HG03039 (cell line): ENCODE measurements around the gene BTBD18.

Source experiments
- ATAC-seq: cut with Tn5 transposase; IDR thresholded peaks from one replicate; pipeline ENCODE4 v1.9.1; 2021; ENCODE audit warnings: mild to moderate bottlenecking, moderate library complexity; ENCODE audit not compliant: unreplicated experiment

The BTBD18 gene

DNA sequence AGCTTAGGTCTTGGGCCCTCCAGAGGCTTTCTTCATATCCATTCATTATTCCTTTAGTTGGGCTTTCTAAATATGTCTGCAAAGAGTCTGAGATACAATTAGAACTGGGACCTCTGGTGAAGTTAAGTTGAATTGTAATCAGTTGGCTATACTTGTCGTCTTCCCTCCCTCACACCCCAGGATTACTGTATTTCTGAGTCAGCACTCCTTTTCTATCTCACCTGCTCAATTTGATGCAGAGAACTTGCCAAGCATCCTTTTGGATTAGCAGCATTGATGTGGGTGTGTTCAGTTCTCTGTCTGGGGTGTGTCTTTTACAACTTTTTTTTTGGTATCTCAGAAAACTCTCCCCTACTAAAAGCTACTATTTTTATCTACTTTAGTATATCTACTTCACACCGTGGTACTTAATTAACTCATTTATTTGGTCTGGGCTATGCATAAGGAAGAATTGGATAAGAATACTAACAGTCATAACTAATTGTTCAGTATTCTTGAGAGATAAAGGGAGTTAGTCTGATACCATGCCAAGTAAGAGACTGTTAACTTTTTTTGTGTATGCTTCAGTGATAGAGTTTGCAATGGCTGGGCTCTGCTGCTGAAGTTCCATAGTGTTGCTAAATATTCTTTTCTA lies 25.1 kb upstream of the BTBD18 start:
- no peak for ATAC-seq

DNA sequence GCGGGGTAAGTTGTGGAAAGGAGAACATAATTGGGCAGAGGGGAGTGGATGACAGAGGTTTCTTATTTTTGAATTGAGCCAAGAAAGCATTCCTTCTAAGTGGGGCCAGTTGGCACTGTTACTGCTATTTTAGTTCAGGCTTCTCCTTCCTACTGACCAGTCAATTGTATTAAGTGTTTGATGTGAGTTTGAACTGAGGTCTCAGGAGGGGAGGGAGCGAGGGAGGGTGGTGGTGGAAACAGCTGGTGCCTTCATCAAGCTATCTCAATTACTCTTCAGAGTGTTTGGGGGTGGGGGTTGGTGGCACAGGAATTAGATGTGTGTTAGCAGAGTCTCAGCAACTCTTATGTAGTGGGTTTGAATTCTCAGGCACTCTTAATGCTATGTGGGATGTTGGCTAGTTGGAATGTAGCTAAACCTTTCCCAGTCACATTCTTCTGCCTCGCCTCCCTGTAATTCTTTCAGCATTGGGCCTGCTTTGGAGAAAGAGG lies 24.5 kb upstream of the BTBD18 start:
- ATAC-seq = no peak

DNA sequence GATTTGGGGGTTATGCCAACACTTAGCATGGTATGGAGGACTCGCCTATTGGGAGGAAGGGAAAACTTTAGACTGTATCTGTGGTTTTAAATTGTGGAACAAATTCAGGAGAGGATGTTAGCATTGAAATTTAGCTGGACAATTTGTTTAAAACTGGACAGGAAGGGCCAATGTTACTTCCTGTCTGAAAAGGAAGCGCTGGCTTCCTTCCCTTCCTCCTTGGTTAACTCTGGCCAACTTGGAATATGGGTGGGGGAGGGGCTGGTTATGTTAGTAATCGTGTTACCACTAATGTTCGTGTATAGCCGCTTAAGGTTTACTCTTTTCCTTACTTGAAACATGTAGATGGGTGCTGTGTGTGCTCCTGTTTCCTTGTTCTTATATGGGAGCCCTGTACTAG lies 23.9 kb upstream of the BTBD18 start:
- no peak for ATAC-seq

DNA sequence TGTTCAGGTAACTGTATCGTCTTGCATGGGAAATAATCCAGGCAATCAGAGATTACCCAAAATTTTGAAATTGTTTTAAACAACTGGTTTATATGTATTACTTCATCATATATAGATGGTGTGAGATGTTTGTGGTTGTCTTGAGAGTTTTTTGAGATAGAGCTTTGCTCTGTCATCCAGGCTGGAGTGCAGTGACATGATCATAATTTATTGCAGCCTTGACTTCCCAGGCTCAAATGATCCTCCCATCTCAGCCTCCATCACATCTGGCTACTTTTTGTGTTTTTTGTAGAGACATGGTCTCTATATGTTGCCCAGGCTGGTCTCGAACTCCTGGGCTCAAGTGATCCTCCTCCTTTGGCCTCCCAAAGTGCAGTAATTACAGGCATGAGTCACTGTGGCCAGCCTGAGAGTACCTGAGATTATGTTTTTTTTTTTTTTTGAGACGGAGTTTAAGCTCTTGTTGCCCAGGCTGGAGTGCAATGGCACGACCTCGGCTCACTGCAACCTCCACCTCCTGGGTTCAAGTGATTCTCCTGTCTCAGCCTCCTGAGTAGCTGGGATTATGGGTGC lies 21.5 kb upstream of the BTBD18 start:
- no peak for ATAC-seq

DNA sequence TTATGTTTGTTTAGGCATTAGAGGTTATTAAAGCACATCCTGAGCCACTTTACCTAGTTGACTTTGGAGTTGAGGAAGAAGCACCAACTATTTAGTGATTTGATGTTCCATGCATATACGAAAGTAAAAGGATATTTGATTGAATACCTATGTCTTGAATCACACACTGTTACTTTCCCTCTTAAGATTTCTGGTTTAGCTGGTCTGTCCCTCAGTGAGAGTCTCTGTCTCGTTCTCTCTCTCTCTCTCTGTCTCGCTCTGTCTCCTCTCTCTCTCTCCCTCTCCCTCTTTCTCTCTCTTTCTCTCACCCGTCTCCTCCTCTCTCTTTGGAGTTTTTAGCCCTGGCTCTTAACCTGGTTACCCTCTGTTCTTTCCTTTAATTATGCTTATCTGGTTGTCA lies 20.9 kb upstream of the BTBD18 start:
- no peak for ATAC-seq

DNA sequence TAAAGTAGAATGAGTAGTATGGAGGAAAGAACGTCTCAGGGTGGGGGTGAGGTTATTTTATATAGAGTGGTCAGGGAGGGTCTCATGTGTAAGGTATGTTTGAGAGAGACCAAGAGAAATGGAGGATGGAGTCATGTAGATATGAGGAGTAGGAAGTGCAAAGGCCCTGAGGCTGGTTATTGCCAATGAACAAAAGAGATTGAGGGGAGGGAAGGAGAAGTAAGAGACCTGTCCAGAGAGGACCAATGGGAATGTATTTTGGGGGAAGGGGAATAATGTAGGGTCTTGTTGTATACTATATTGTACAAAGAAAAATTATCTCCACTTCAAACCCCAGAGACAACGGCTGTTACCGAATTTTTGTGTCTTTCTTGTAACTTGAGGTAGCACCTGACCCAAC lies 19.7 kb upstream of the BTBD18 start:
- no peak for ATAC-seq

DNA sequence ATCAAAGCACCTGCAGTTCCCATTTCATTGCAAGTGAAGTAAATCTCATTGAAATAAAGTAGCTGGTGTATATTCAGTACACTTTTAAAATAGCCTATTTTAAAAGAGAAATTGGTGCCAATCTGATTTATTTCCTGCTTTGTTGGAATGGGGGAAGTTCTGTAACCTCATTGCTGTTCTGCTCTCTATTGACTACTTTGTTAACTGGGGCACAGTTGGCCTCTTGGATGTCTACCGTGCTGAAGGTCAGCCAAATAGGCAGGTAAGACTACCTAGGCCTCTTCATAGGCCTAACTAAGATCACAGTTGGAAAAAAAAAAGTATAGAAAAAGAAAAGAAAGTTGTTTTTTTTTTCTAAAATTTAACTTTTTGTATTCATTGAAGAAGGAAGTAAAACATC lies 19.2 kb upstream of the BTBD18 start:
- no peak for ATAC-seq

DNA sequence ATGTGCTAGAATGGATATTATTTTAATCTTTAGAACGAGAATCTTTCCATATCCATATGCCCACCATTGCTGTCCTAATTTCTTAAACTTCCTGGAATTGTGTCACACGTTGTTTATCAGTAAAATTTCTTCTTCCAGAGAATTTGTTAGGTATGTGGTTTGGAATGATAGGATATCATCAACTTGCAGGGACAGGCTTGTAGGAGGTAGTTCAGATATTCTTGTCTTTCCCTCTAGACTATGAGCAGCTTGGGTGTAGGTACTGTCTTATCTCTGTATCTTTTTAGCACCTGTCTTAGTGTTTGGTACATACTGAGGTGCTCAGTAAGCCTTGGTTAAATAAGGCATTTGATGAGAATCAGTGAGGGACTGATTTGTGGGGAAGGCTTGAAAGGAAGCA lies 13.4 kb upstream of the BTBD18 start:
- no peak for ATAC-seq

DNA sequence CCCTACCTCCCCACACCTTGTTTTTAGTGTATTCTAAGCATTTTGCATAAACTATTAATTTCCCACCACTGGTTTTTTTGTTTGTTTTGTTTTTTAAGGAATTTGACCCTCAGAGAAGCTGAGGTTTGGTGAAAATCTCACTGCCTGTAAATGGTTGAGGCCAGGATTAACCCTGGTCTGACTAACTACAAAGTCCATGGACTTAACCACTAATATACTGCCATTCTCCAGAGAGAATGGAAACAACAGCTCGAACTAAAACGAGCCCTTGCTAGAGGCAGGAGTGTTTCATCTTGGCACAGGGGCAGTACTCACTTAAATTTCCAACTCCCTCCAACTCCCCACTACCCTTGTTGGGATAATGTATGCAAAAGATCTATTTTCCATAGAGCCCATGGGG lies 12.9 kb upstream of the BTBD18 start:
- no peak for ATAC-seq

DNA sequence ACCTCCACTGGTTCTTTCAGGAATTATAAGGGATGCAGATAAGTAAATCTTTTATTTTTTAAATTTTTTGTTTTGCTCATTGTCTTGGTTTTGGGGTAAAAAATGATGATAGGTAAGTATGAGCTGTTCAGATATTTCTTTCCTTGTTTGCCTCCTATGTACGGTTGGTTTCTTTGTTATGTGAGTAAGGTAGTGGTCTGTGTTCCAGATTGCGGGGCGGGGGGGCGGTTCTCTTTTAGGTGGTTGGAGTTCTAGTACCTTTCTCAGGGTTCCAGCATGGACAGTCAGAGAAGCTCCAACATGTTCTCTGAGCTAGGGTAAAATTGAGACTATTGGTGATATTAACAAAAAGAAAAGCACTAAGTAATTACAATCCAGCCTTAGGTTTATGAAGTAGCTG lies 12.4 kb upstream of the BTBD18 start:
- no peak for ATAC-seq

DNA sequence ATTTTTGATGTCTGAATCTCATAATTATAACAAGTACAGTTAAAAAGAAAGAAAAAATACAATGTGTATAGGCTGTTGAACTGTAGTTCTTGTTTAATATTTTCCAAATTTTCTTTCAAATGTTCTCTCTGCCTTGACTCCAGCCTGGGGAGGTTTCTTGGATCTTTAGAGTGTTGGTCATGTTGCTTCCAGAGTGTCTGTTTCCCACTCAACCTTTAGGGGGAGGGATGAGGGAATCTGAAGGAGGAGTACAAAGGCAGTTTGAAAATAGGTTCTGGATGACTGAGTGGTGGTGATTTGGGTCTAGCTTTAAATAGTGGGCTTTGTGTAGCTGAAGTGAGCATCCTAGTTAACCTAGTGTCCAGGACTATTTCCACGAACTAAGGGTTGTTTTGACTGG lies 11.9 kb upstream of the BTBD18 start:
- ATAC-seq = no peak

DNA sequence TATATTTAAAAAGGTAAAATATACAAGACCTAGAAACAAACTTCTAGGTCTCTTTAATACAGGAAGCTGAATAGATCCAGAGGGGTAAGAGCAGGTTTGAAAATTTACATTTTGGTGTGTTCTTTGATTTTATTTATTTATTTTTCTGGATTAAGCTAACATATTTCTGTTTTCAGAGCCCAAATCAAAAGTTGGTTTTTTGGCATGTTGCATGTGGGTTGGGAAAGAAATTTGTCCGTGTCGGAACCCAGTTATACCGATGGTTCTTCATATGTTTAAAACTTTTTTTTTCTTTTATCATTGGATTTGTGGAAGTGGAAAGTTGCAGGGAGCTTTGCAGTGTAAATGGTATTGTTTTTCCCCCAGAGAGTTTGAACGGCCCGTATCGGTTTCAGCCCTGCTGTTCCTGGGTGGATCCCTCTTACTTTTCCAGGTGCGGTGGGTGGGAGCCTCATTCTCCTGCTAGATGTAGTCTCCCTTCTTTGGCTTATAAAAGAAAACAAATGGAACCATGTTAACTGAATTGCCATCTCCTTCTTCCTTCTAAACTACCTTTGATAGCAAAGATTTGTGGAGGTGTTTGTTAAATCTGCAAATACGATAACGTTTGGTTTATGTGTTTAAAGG lies 10.7 kb upstream of the BTBD18 start:
- no peak for ATAC-seq

DNA sequence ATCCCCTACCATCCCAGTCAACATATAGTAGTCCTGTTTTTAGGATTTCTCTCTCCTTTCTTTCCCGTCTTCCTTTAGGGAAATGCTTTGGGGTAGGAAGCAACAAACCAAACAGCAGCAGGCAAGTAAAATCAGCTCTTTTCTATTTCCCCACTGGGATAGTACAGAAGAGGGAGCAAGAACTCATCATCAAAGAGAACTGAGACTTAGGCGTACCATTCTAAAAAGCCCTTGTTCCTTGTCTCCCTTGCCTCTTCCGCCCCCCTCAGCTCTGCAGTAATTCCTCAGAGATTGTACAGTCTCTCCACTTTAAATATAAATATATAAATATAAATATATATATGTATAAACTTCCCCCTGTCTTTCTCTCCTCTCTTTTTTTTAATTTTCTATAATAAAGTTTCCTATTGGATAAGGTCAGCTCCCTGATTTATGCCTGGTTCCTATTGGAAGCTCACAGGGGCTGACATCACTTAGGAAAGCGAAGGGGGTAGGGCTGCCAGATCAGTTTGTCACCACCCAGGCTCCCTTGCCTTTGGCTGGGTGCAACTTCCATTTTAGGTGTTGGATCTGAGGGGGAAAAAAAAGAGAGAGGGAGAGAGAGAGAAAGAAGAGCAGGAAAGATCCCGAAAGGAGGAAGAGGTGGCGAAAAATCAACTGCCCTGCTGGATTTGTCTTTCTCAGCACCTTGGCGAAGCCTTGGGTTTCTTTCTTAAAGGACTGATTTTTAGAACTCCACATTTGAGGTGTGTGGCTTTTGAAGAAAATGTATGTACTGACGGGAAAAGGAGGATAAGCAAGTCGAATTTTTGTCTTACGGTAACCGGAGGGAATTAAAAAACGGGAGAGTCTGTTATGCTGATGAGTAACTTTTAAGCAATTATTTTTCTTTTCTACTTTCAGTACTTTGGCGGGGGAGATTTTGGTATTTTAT lies 9.9 kb upstream of the BTBD18 start, which contains the start of gene CTNND1:
TSS of gene CTNND1 (plus strand) at position 502 of the 934 bp plus-strand sequence. CDS start 29,677 bp downstream, outside the sequence.
- peak; percentile 95 for ATAC-seq

DNA sequence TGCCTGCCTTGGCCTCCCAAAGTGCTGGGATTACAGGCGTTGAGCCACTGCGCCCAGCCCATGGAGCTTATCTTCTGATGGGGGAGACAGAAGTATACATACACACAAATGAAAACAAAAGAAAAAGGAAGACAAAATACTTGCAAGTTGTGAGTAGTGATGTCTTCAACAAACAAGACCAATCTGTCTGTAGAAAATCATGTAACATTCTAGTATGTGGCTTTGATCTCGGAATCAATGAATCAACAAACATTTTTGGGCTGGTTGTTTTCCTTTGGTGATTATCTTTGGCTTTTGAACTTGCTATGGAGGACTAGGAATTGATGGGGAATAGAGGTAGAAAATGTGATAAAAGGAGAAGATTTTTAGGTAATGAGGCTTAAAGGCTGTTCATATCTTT lies 6.6 kb upstream of the BTBD18 start:
- ATAC-seq = no peak

DNA sequence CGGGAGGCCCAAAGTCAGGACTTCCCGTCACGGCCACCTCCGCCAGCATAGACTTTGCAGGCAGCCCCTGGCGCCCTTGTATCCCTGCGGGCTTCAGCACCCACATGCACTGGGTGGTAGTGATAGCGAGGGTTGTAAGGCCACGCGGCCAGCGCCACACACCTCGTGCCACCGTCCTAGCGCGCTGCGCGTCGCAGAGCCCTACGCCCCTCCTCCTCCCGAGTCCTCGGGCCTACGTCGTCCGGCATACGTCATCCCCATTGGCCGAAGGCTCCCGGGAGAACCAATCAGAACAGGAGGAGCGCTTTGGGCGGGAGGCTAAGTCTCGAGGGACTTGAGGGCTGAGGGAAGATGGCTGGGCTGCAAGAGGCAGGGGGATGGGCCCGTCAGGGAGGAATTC lies 1.3 kb upstream of the BTBD18 start:
- no peak for ATAC-seq

DNA sequence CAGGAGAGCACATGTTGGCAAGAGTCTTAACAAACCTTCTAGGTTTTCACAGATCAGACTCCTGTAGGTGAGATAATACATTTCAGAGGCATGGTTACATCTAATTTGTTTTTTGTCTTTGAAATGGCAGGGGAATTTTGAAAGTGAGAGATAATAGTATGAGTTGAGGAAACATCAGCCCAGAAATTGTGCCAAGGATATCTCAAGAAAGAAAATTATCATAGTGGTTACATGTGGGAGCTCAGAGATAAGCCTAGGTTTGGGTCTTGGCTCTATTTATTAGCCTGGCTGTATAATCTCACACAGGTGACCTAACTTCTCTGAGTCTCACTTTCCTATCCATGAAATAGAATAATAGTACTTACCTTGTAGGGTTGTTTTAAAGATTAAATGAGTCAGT lies 443 bp downstream of the BTBD18 start:
- ATAC-seq = no peak

DNA sequence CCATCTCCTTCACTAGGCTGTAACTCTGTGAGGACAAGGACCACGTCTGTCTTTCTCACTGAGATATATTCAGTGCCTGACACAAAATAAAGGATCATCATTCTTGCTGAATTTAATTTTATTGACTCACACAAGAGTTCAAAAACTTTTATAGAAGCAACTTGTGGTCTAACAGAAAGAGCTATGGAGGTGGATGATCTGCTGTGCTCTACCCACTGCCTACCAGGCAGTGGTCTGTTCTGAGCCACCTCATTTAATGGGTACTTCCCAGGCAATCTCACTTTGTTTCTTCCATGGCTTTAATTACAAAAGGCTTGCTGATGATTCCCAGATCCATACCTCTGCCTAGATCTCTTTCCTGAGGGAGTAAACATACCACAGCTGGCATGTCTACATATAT lies 4.7 kb downstream of the BTBD18 start:
- no peak for ATAC-seq

DNA sequence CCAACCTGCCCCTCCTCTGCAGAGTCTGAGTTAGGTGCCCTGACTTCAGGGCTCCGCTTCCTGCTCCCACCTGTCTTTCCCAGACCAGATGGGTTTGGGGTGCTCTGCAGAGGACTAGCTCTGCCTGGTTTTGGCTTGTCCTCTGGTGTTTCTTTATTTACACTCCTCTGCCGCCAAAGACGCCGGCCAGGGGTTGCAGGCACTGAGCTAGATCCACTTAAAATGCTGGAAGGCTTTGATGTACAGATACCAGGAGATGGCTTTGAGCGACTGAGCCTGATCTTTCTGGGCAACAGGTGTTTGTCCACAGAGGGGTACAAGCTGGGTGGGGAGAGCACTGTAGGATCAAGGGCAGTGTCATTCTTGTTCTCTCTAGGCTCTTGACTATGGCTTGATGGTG lies 6.4 kb downstream of the BTBD18 start:
- no peak for ATAC-seq

DNA sequence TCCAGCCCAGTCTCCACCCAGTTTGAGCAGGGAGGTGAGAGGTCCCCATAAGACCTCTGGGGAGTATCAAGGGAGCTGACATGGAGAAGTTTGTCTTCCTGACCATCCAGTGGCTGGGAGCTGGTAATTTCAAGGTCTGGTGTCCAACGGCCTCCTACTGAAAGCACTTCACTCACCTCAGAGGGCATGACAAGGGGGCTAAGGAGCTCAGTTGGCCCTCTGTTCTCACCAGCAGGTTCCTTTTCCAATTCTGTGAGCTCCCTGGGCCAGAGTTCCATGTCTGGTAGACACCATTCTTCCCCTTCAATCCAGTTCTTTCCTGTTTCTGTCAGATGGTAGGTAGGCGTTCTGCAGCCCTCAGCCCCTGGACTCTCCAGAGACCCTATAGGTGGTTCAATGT lies 7.3 kb downstream of the BTBD18 start:
- no peak for ATAC-seq

DNA sequence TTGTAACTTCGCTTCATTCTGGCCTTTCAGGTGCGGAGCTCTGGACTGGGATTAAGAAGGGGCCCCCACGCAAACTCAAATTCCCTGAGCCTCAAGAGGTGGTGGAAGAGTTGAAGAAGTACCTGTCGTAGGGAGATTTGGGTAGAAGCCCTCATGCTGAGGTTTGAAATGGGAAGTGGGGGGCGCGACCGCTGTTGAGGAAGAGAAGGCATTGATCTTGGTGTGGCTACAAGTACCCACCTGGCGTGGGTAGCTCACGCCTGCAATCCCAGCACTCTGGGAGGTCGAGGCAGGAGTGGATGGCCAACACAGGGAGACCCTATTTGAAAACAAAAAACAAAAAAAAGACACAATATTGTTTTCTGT lies 9.5 kb downstream of the BTBD18 start:
- no peak for ATAC-seq
